ENCODE data around the gene IRF3.
"Not testable (repeated sequence)": the region's sequence is repeated elsewhere in the genome, so short reads cannot be mapped to it uniquely, and the experiment has no call there.

The IRF3 gene

GRCh38 chr19:49631014-49631588, 34.6 kb downstream of the IRF3 start:
- ATAC-seq (ENCODE audit: low read depth) (no peak), DNase-seq (ENCODE audit: low spot score) (no peak)
- TF ChIP-seq CTCF (IDR thresholded peaks at IDR 0.05; ENCODE audit: poor library complexity, severe bottlenecking): no peak
- Histone ChIP-seq H3K27me3 (ENCODE audit: insufficient read depth, poor library complexity, severe bottlenecking) (no peaks in the 10 kb centered on the region), H3K36me3 (ENCODE audit: low read depth) (peaks cover 12% of the 10 kb centered on the region), H3K9me3 (ENCODE audit: severe bottlenecking) (no peaks in the 10 kb centered on the region), H3K27ac (ENCODE audit: poor library complexity, severe bottlenecking) (no peak overlapping the region), H3K4me3 (ENCODE audit: severe bottlenecking) (no peak overlapping the region), H3K4me1 (ENCODE audit: insufficient read depth, poor library complexity, severe bottlenecking) (no peaks in the 10 kb centered on the region)

GRCh38 chr19:49629659-49630058, 36.0 kb downstream of the IRF3 start:
- H3K4me3 ChIP-seq (ENCODE audit: severe bottlenecking): no peak overlapping the region
- no peaks in the 10 kb centered on the region for H3K9me3 ChIP-seq (ENCODE audit: severe bottlenecking)
- H3K27ac ChIP-seq (ENCODE audit: poor library complexity, severe bottlenecking): no peak overlapping the region
- no peaks in the 10 kb centered on the region for H3K27me3 ChIP-seq (ENCODE audit: insufficient read depth, poor library complexity, severe bottlenecking)
- DNase-seq (ENCODE audit: low spot score) (no peak), ATAC-seq (ENCODE audit: low read depth) (no peak)
- no peaks in the 10 kb centered on the region for H3K4me1 ChIP-seq (ENCODE audit: insufficient read depth, poor library complexity, severe bottlenecking)
- TF ChIP-seq CTCF (IDR thresholded peaks at IDR 0.05; ENCODE audit: poor library complexity, severe bottlenecking): no peak
- peaks cover 3% of the 10 kb centered on the region; the same call in 1 of the 2 replicates for H3K36me3 ChIP-seq (ENCODE audit: low read depth)

GRCh38 chr19:49626226-49626625, 39.4 kb downstream of the IRF3 start:
- Histone ChIP-seq H3K9me3 (ENCODE audit: severe bottlenecking) (no peaks in the 10 kb centered on the region), H3K4me1 (ENCODE audit: insufficient read depth, poor library complexity, severe bottlenecking) (no peaks in the 10 kb centered on the region), H3K4me3 (ENCODE audit: severe bottlenecking) (no peak overlapping the region), H3K27ac (ENCODE audit: poor library complexity, severe bottlenecking) (no peak overlapping the region), H3K36me3 (ENCODE audit: low read depth) (no peaks in the 10 kb centered on the region; the same call in none of the 2 replicates), H3K27me3 (ENCODE audit: insufficient read depth, poor library complexity, severe bottlenecking) (no peaks in the 10 kb centered on the region)
- no peak for TF ChIP-seq CTCF (IDR thresholded peaks at IDR 0.05; ENCODE audit: poor library complexity, severe bottlenecking)
- ATAC-seq (ENCODE audit: low read depth): no peak
- no peak for DNase-seq (ENCODE audit: low spot score)

DNA sequence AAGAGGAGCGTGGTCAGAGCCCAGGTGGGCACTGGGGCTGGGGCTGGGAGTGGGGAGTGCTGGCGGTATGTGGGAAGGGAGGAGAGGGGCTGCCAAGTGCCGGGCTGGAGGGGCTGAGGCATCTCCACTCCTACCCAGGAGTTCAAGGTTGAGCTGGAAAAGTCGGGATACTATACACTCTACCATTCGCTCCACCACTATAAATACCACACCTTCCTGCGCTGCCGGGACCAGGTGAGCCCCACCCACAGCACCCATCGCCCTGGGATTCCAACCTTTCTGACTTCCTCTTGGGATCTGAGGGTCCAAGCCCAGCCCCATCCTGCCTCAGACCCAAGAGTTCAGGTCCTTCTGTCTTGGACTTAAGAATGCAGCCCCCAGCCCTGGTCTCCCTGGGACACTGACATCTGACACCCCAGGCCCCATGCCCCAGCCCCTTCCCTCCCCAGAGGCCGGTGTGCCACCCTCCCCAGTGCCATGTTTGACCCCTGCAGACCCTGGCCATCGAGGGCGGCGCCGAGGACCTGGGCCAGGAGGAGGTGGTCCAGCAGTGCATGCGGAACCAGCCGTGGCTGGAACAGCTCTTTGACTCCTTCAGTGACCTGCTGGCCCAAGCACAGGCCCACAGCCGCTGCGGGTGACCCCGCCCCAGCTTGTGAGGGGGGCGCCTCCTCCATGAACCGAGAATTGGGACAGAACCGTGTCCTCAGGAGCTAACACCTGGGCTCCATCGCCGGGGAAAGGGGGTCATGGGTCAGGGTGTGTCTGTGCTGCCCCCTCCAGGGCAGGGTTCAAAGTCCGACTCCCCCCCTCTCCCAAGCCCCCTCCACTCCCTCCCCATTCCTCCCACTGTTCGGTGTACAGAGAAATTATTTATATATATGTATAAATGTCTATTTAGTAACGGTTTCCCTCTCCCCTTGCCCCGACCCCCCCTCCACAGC, 40.4 kb downstream of the IRF3 start:
- Histone ChIP-seq H3K9me3 (ENCODE audit: severe bottlenecking) (no peaks in the 10 kb centered on the region), H3K4me1 (ENCODE audit: insufficient read depth, poor library complexity, severe bottlenecking) (no peaks in the 10 kb centered on the region), H3K27ac (ENCODE audit: poor library complexity, severe bottlenecking) (no peak overlapping the region), H3K36me3 (ENCODE audit: low read depth) (peaks cover 1% of the 10 kb centered on the region), H3K27me3 (ENCODE audit: insufficient read depth, poor library complexity, severe bottlenecking) (no peaks in the 10 kb centered on the region), H3K4me3 (ENCODE audit: severe bottlenecking) (no peak overlapping the region)
- ATAC-seq (ENCODE audit: low read depth): 0 out of 3 replicates have a peak, but pooled peaks have one; percentile 21
- no peak for DNase-seq (ENCODE audit: low spot score)
- TF ChIP-seq CTCF (IDR thresholded peaks at IDR 0.05; ENCODE audit: poor library complexity, severe bottlenecking): no peak

DNA sequence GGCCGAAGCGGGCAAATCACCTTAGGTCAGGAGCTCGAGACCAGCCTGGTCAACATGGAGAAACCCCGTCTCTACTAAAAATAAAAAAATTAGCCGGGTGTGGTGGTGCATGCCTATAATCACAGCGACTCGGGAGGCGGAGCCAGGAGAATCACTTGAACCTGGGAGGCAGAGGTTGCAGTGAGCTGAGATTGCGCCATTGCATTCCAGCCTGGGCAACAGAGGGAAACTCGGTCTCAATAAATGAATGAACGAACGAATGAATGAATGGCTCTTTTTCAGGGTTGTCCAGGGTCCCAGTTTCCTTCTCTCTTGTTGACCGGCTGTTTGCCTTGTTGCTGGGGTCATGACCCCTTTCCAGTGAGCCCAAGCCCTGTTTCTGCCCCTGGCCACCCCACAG, 47.8 kb downstream of the IRF3 start:
- H3K4me3 ChIP-seq (ENCODE audit: severe bottlenecking); H3K27me3 ChIP-seq (ENCODE audit: insufficient read depth, poor library complexity, severe bottlenecking); DNase-seq (ENCODE audit: low spot score); ATAC-seq (ENCODE audit: low read depth); H3K9me3 ChIP-seq (ENCODE audit: severe bottlenecking); H3K27ac ChIP-seq (ENCODE audit: poor library complexity, severe bottlenecking): not testable (repeated sequence)
- H3K36me3 ChIP-seq (ENCODE audit: low read depth): peaks cover 45% of the 10 kb centered on the region
- H3K4me1 ChIP-seq (ENCODE audit: insufficient read depth, poor library complexity, severe bottlenecking): peaks cover 15% of the 10 kb centered on the region
